ENCODE data around the gene RBM11. TPM values are rescaled to one million over a fixed set of nuclear protein-coding genes. Genes with fewer than 3 reads are reported as not detected.

Gene RBM11
- total RNA-seq, 6 donors from 2014 or later, result 1.2 to 5.4 (median 1.7) TPM

DNA sequence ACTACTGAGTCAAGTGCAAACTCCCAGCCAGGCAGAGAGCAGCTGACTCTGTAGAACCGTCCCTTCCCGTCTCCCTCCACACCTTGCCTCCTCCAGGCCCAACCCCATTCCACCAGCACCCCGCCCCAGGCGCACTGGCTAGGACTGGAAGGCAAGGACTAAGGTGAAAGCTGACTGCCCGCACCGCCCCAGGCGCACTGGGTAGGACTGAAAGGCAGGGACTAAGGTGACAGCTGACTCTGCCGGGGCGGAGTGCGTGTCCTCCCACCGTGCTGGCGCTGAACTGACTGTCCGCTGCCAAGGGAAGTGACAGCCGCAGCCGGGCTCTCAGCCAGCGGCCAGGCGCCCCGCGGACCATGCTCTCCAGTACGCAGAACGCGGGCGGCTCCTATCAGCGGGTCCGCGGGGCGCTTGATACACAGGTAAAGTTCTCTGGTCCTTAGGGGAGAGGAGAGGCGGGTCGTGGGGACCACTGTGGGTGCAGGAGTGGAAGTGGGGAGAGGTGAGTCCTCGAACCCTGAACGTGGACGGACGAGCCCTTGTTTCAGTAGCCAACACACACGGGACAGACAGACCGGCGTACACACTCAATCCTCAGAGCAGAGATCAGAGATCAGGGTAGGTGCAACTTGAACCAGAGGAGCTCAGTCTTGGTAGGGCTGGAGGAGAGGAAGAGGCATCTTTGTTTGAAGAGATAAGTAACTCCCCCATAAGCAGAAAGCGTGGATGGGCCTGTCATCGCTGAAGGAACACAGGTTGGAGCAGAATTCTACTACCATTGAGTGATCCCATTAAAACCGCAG lies 58.0 kb downstream of the RBM11 start:
- Histone ChIP-seq H3K27me3 (no peaks in the 10 kb centered on the region), H3K9me3 (no peaks in the 10 kb centered on the region), H3K36me3 (no peaks in the 10 kb centered on the region), H3K27ac (peak overlapping the region in 3 of 4 donors; percentile 19 to 57 (median 46)), H3K4me3 (peak overlapping the region in 3 of 4 donors; percentile 25 to 39 (median 35)), H3K4me1 (peaks cover 0 to 14% (median 0%) of the 10 kb centered on the region in 4 donors)
- 26 to 36% methylated on average over 28 to 35 of the region's 39 CpGs for WGBS, 2 donors
- DNase-seq (peak; percentile 84 to 90), ATAC-seq (ENCODE audit: low FRiP score in 2 of 2) (peak; percentile 71 to 89)
- TF ChIP-seq POLR2A (IDR thresholded peaks at IDR 0.05) (peak in 1 of 4 donors; percentile 55), EP300 (IDR thresholded peaks at IDR 0.05) (no peak), POLR2AphosphoS5 (IDR thresholded peaks at IDR 0.05) (peak in 1 of 2 donors; percentile 11)
- TF ChIP-seq, protein P1, sequence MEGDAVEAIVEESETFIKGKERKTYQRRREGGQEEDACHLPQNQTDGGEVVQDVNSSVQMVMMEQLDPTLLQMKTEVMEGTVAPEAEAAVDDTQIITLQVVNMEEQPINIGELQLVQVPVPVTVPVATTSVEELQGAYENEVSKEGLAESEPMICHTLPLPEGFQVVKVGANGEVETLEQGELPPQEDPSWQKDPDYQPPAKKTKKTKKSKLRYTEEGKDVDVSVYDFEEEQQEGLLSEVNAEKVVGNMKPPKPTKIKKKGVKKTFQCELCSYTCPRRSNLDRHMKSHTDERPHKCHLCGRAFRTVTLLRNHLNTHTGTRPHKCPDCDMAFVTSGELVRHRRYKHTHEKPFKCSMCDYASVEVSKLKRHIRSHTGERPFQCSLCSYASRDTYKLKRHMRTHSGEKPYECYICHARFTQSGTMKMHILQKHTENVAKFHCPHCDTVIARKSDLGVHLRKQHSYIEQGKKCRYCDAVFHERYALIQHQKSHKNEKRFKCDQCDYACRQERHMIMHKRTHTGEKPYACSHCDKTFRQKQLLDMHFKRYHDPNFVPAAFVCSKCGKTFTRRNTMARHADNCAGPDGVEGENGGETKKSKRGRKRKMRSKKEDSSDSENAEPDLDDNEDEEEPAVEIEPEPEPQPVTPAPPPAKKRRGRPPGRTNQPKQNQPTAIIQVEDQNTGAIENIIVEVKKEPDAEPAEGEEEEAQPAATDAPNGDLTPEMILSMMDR (IDR thresholded peaks at IDR 0.05), result no peak

DNA sequence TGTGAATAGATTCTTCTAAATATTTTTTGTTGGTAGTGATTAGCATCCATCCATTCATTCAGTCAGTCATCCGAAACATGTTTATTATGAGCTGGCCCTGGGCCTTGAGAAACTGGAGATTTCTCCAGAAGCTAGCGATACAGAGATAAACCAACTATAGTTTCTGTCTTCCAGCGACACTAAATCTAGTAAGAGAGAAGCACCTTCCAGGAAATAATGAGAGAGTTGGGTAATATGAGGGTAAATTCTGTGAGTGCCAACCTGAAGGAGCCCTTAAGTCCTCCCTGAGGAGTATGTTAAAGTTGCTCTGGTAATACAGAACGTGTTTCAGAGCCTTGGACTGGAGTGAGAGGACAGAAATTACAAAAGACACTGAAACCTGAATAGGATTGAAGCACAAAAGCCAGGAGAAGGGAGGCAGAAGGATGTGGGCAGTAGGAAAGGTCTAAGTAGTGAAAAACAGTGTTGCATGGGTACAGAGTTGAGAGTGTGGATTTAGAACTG lies 59.8 kb downstream of the RBM11 start:
- WGBS, 2 donors, result 61 to 69% methylated on average over 4 of the region's 4 CpGs
- Histone ChIP-seq H3K4me3 (no peak overlapping the region), H3K27ac (peak overlapping the region in 2 of 4 donors; percentile 27 to 40), H3K36me3 (no peaks in the 10 kb centered on the region), H3K27me3 (no peaks in the 10 kb centered on the region), H3K4me1 (peaks cover 0 to 14% (median 0%) of the 10 kb centered on the region in 4 donors), H3K9me3 (no peaks in the 10 kb centered on the region)
- peak in 1 of 4 donors; percentile 27 for TF ChIP-seq EP300 (IDR thresholded peaks at IDR 0.05)
- TF ChIP-seq POLR2AphosphoS5 (IDR thresholded peaks at IDR 0.05), result no peak
- no peak for TF ChIP-seq POLR2A (IDR thresholded peaks at IDR 0.05)
- TF ChIP-seq, protein P1 (IDR thresholded peaks at IDR 0.05), result no peak
- peak; percentile 34 to 44 for ATAC-seq (ENCODE audit: low FRiP score in 2 of 2)
- no peak for DNase-seq

Other genes starting within 250 kb of the RBM11 start
- gene LIPI, start 5.2 kb upstream of the RBM11 start, total RNA-seq, result not detected
- gene HSPA13, start 167.0 kb downstream of the RBM11 start, total RNA-seq, result 10 to 100 TPM in 4 of 6 donors, 1 to 10 TPM in 2; 2.1 to 30.2 (median 22.6) TPM

Data from upper lobe of left lung (tissue), 6 donors.